HG03520 (cell line): ENCODE data around the gene CHN1.

Experiments
- ATAC-seq: cut with Tn5 transposase; IDR thresholded peaks from one replicate; pipeline ENCODE4 v1.9.1; 2021; ENCODE audit warnings: mild to moderate bottlenecking, moderate library complexity; ENCODE audit not compliant: unreplicated experiment

The CHN1 gene

GRCh38 chr2:175011505-175011904 is 6.3 kb upstream of the CHN1 start:
- no peak for ATAC-seq

- ATAC-seq = no peak
Measured at GRCh38 chr2:175010848-175011254, 5.7 kb upstream of the CHN1 start.

- no peak for ATAC-seq
Measured at GRCh38 chr2:175009917-175010621, 4.9 kb upstream of the CHN1 start.

GRCh38 chr2:175008801-175009495 is 3.8 kb upstream of the CHN1 start:
- ATAC-seq = no peak

GRCh38 chr2:175008009-175008408 is 2.8 kb upstream of the CHN1 start:
- ATAC-seq = no peak

- ATAC-seq = no peak
Measured at GRCh38 chr2:175007510-175007909, 2.3 kb upstream of the CHN1 start.

- ATAC-seq = no peak
Measured at GRCh38 chr2:175006281-175006680, 1.1 kb upstream of the CHN1 start.

GRCh38 chr2:175005733-175006264 is 618 bp upstream of the CHN1 start:
- ATAC-seq = no peak

- peak; percentile 32 for ATAC-seq
Measured at GRCh38 chr2:175004730-175004979, 526 bp downstream of the CHN1 start.

GRCh38 chr2:175003875-175004729 is 1.1 kb downstream of the CHN1 start:
- peak; percentile 13 for ATAC-seq

- ATAC-seq = no peak
Measured at GRCh38 chr2:175002547-175003274, 2.5 kb downstream of the CHN1 start.

GRCh38 chr2:175001566-175001965 is 3.6 kb downstream of the CHN1 start:
- no peak for ATAC-seq

GRCh38 chr2:174997110-174997509 is 8.1 kb downstream of the CHN1 start:
- no peak for ATAC-seq

- no peak for ATAC-seq
Measured at GRCh38 chr2:174996622-174997021, 8.6 kb downstream of the CHN1 start.

GRCh38 chr2:174994381-174994780 is 10.8 kb downstream of the CHN1 start:
- no peak for ATAC-seq

- ATAC-seq = no peak
Measured at GRCh38 chr2:174992886-174993285, 12.3 kb downstream of the CHN1 start.

GRCh38 chr2:174985614-174986013 is 19.6 kb downstream of the CHN1 start:
- no peak for ATAC-seq

- ATAC-seq = no peak
Measured at GRCh38 chr2:174984561-174984960, 20.6 kb downstream of the CHN1 start.

- ATAC-seq = no peak
Measured at GRCh38 chr2:174981331-174981730, 23.9 kb downstream of the CHN1 start.

GRCh38 chr2:174979996-174980395 is 25.2 kb downstream of the CHN1 start:
- ATAC-seq = no peak

GRCh38 chr2:174977364-174977763 is 27.8 kb downstream of the CHN1 start:
- no peak for ATAC-seq
